B cell (primary cell): Measurements from ENCODE around the gene ANKRD61. TPM values are rescaled to one million over a fixed set of nuclear protein-coding genes. Genes with fewer than 3 reads are reported as not detected.
"Not testable (repeated sequence)": the region's sequence is repeated elsewhere in the genome, so short reads cannot be mapped to it uniquely, and the experiment has no call there.

Source experiments
- ATAC-seq: fragments of 200-7000 bp; cut with Tn5 transposase; one replicate; pipeline ENCODE4 v1.10.0; 2021; ENCODE audit warnings: low read depth, mild to moderate bottlenecking, moderate number of reproducible peaks, moderate library complexity
- CTCF ChIA-PET: fragments of 350-600 bp; sonication (Branson Sonifier 250); formaldehyde crosslinking; loops from one replicate; lab custom pipeline; 2021; ENCODE audit warnings: antibody characterized with exemption, inconsistent platforms; lab: Charles Lee
- POLR2A ChIA-PET: fragments of 350-600 bp; sonication (Branson Sonifier 250); formaldehyde crosslinking; loops from one replicate; lab custom pipeline; 2021; ENCODE audit warnings: antibody characterized with exemption; lab: Charles Lee
- DNase-seq: peaks from one replicate; pipeline ENCODE4 v3.0.0; 2013
- H2AFZ ChIP-seq: 2 replicates; pipeline ENCODE4 v1.6.1; 2012; ENCODE audit warnings: mild to moderate bottlenecking, low read depth, low read length; ENCODE audit not compliant: insufficient read depth, poor library complexity, severe bottlenecking
- H3K27ac ChIP-seq, 2 donors: 1 replicate in 1 of 2; 2 replicates in 1 of 2; pipeline ENCODE4 v1.5.1; 2012 to 2013; ENCODE audit warnings: low read length in 2 of 2, mild to moderate bottlenecking in 2 of 2, moderate library complexity in 1 of 2
- H3K27me3 ChIP-seq, 4 experiments: fragments of 200-600 bp in 1 of 4; sonication (generic) in 1 of 4; replicated peaks in 1 of 4; 1 replicate in 2 of 4; 2 replicates in 2 of 4; pipeline versions ENCODE4 v1.6.1 to v1.7.0; 2013 to 2016; ENCODE audit warnings: low read length in 3 of 4, mild to moderate bottlenecking in 2 of 4, mixed read lengths in 1 of 4, moderate library complexity in 1 of 4; ENCODE audit not compliant: insufficient read depth in 4 of 4, control insufficient read depth in 3 of 4; ENCODE audit errors: control extremely low read depth in 1 of 4
- H3K36me3 ChIP-seq, 2 experiments: replicated peaks in 1 of 2; 1 replicate in 1 of 2; 2 replicates in 1 of 2; pipeline versions ENCODE4 v1.6.1 to v1.7.1; 2013; ENCODE audit warnings: low read length in 1 of 2; ENCODE audit not compliant: insufficient read depth in 2 of 2, control insufficient read depth in 1 of 2; ENCODE audit errors: control extremely low read depth in 1 of 2, extremely low read depth in 1 of 2
- H3K4me1 ChIP-seq, 2 donors: fragments of 200-600 bp in 1 of 2; sonication (generic) in 1 of 2; 1 replicate in 1 of 2; 2 replicates in 1 of 2; pipeline versions ENCODE4 v1.5.1 to v1.6.1; 2013 to 2017; ENCODE audit warnings: low read length in 2 of 2; ENCODE audit not compliant: control insufficient read depth in 2 of 2, insufficient read depth in 2 of 2
- H3K4me2 ChIP-seq: replicated peaks from 2 replicates; pipeline ENCODE3; 2012; ENCODE audit warnings: mild to moderate bottlenecking, low read depth, low read length; ENCODE audit not compliant: poor library complexity, severe bottlenecking
- H3K4me3 ChIP-seq, 5 experiments: fragments of 200-600 bp in 1 of 5; sonication (generic) in 1 of 5; 1 replicate in 3 of 5; 2 replicates in 2 of 5; pipeline versions ENCODE4 v1.5.1 to v1.7.0; 2011 to 2016; ENCODE audit warnings: low read length in 4 of 5, mild to moderate bottlenecking in 4 of 5, low read depth in 2 of 5, control low read depth in 1 of 5, moderate library complexity in 1 of 5; ENCODE audit not compliant: insufficient read depth in 1 of 5; ENCODE audit errors: control extremely low read depth in 1 of 5, extremely low read depth in 1 of 5
- H3K79me2 ChIP-seq: fragments of 200-600 bp; sonication (generic); one replicate; pipeline ENCODE4 v1.6.0; 2016; ENCODE audit warnings: low read length; ENCODE audit not compliant: control insufficient read depth, insufficient read depth
- H3K9ac ChIP-seq: fragments of 200-600 bp; sonication (generic); 2 replicates; pipeline ENCODE4 v1.6.1; 2017; ENCODE audit warnings: mild to moderate bottlenecking, low read length, moderate library complexity
- H3K9me3 ChIP-seq, 3 donors: one replicate each; pipeline versions ENCODE4 v1.6.1 to v1.7.1; 2013; ENCODE audit warnings: low read length in 2 of 3; ENCODE audit not compliant: control insufficient read depth in 2 of 3, insufficient read depth in 1 of 3; ENCODE audit errors: control extremely low read depth in 1 of 3
- H4K20me1 ChIP-seq: 2 replicates; pipeline ENCODE4 v1.6.0; 2012; ENCODE audit warnings: mild to moderate bottlenecking, low read length; ENCODE audit not compliant: insufficient read depth, control insufficient read depth, poor library complexity, severe bottlenecking
- H3K27ac Mint-ChIP-seq: one replicate; pipeline ENCODE4 v1.8.0; 2021; ENCODE audit warnings: mixed read lengths
- H3K27me3 Mint-ChIP-seq: one replicate; pipeline ENCODE4 v1.8.0; 2021; ENCODE audit warnings: mixed read lengths
- H3K4me1 Mint-ChIP-seq: one replicate; pipeline ENCODE4 v1.8.0; 2021; ENCODE audit warnings: mixed read lengths
- H3K4me3 Mint-ChIP-seq: one replicate; pipeline ENCODE4 v1.8.0; 2021; ENCODE audit warnings: mixed read lengths
- H3K9me3 Mint-ChIP-seq: one replicate; pipeline ENCODE4 v1.8.0; 2022; ENCODE audit warnings: mixed read lengths; ENCODE audit not compliant: insufficient read depth
- CTCF ChIP-seq: fragments of 200-600 bp; IDR thresholded peaks from one replicate; pipeline ENCODE4 v1.8.0; 2022; ENCODE audit warnings: antibody characterized with exemption, mild to moderate bottlenecking
- EZH2 ChIP-seq: IDR thresholded peaks from 2 replicates; pipeline ENCODE4 v1.6.1; 2012; ENCODE audit warnings: borderline replicate concordance, low read depth, mild to moderate bottlenecking, moderate library complexity, low read length; ENCODE audit not compliant: insufficient read depth, poor library complexity, severe bottlenecking
- WGBS: methylation state at CpG from one replicate; pipeline ENCODE4 v1.1.5; 2013; ENCODE audit warnings: missing lambda C conversion rate; ENCODE audit not compliant: insufficient coverage; 5-methylcytosine and 5-hydroxymethylcytosine counted together
- intact Hi-C: fragments of 100-400 bp; cut with micrococcal nuclease; formaldehyde crosslinking; loops from one replicate; pipeline ENCODE4 v1.10.0; 2022
- polyA plus RNA-seq: library from polyadenylated mRNA; depleted of rRNA; stranded (reverse); fragments of >200 nt; gene quantifications from 2 replicates; pipeline ENCODE4 v1.2.3, GENCODE V29; 2012
- total RNA-seq, 2 donors: library from RNA; stranded (reverse); fragments of 120-200 nt in 1 of 2; gene quantifications; 1 replicate in 1 of 2; 2 replicates in 1 of 2; pipeline versions ENCODE4 v1.2.3 to v1.2.4, GENCODE V29; 2013 to 2022

The ANKRD61 gene
- total and polyA plus RNA-seq, 2 donors (not counting 1 experiment from before 2014, with no cell fraction given) = 0.13 TPM; not detected in 1

- DNase-seq (no peak), ATAC-seq (no peak)
- Histone ChIP-seq H3K4me2 (no peak overlapping the region), H3K27ac (no peak overlapping the region), H3K79me2 (peaks cover 18% of the 10 kb centered on the region), H3K36me3 (peaks cover 13 to 49% of the 10 kb centered on the region in 2 experiments), H3K9ac (no peak overlapping the region), H3K9me3 (no peaks in the 10 kb centered on the region), H3K27me3 (no peaks in the 10 kb centered on the region), H2AFZ (no peak overlapping the region), H3K4me3 (no peak overlapping the region), H3K4me1 (no peaks in the 10 kb centered on the region), H4K20me1 (peaks cover 4% of the 10 kb centered on the region)
- Mint-ChIP-seq H3K4me1 (no peaks in the 10 kb centered on the region), H3K27ac (no peak overlapping the region), H3K9me3 (no peaks in the 10 kb centered on the region), H3K4me3 (no peak overlapping the region), H3K27me3 (no peaks in the 10 kb centered on the region)
- POLR2A ChIA-PET = no interaction called here
- no CpG with 5 or more reads among the region's 4 CpGs for WGBS
- intact Hi-C loops = no loop called here
- CTCF ChIA-PET = no interaction called here
- TF ChIP-seq CTCF (no peak), EZH2 (no peak)
These were observed 18.6 kb downstream of the ANKRD61 start for GRCh38 chr7:6049780-6050179.

GRCh38 chr7:6051185-6051584 lies 20.0 kb downstream of the ANKRD61 start:
- POLR2A ChIA-PET, H3K27me3 Mint-ChIP-seq, H3K9me3 ChIP-seq, H3K27ac Mint-ChIP-seq, H3K4me1 Mint-ChIP-seq, ATAC-seq, CTCF ChIA-PET, H3K27ac ChIP-seq, H3K9ac ChIP-seq, H3K4me3 ChIP-seq, DNase-seq, H3K9me3 Mint-ChIP-seq, H3K4me1 ChIP-seq, intact Hi-C loops, H3K27me3 ChIP-seq, H3K4me2 ChIP-seq, H3K4me3 Mint-ChIP-seq, H2AFZ ChIP-seq: not testable (repeated sequence)
- 98% methylated on average over 6 of the region's 9 CpGs for WGBS
- peaks cover 32% of the 10 kb centered on the region for H3K79me2 ChIP-seq
- H3K36me3 ChIP-seq = peaks cover 10 to 43% of the 10 kb centered on the region in 2 experiments
- peaks cover 18% of the 10 kb centered on the region for H4K20me1 ChIP-seq
